DMS114 treated with DMSO at 0.1 percent for 48 hours (cell line): ENCODE measurements around the gene P3H2.

ENCODE experiments used
- DNase-seq: peaks from one replicate; lab custom pipeline; 2025; ENCODE audit not compliant: unreplicated experiment; lab: John Stamatoyannopoulos, UW

The P3H2 gene

DNA sequence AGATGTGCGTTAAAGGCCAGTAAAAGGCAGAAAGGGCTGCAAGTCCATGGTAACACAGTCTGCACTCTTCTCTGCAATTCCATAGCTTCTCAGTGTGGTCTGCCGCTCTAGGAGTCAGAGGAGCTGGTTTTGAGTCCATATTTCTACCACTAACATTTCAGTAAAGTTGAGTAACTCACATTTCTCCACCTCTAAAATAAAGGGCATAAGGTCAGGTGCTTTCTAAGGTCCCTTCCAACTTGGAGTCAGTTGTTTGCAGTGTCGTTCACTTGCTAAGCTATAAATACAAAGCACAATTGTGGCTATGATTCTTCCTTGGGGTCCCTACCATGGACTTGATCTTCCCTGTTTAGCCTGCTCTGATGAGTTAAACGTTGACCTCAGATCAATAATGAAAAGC lies 171.1 kb downstream of the P3H2 start:
- DNase-seq: no peak

DNA sequence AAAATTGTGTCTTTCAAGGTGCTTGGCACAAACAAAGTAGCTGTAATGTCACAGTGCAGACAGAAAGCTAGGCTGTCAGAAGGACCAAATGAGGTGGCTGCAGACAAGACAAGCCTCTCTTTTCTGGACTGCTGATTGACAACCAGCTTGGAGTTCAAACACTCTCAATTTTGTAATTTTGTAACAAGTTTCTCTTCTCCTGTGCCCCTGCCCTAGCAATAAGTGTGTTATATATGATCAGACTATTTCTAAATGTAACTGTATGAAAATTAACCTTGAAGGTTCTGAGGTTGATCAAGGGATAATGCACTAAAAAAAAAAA lies 172.0 kb downstream of the P3H2 start:
- no peak for DNase-seq

DNA sequence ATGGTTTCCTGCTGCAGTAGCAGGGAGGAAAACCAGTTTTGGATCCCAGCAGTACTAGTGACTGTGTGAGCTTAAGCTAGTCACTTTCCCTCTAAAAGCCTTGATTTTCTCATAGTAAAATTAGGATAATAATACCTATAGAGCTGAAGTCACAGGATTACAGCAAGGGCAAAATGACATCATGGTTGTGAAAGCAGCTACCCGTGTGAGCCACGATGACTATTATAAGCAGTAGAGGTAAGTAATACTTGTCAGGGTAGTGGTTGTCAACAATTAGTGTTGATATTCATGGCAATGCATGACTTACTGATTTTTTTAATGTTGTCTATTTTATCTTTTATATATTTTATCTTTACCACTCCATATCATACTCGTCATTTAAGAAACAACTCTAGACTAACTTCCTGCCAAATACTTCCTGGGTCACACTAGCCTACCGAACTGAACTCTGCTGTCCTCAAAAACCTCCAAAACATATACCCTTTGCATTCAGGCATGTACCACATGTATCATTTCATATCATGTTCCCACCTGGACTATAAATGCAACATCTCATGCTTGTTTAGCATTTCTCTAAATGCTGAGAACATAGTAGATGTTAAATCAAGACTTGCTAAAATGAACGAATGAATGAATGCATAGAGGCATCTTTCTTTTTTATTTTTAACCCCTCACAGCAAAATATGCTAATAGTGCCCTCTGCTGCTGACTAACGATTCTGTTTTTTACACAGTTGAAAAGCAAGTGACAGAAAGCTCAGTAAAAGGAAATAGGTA lies 172.6 kb downstream of the P3H2 start:
- no peak for DNase-seq

DNA sequence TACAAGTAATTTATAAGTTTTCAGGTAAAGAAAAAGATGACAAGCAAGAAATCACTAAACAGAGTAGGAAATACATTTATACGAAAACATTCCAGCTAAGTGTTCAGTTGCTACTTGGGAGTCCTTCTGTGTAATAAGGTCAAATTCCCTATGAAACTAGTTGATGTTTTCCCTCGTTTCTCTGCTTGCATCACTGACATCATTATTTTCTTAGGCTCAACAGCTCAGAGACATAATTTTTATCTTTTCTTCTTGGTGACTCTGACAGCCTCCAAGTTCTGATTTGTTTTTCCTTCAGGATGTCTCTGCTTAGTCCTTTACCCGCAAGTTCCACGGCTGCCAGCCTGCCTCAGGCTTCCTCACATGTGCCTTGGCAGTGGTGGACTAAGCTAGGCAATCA lies 173.6 kb downstream of the P3H2 start:
- no peak for DNase-seq

DNA sequence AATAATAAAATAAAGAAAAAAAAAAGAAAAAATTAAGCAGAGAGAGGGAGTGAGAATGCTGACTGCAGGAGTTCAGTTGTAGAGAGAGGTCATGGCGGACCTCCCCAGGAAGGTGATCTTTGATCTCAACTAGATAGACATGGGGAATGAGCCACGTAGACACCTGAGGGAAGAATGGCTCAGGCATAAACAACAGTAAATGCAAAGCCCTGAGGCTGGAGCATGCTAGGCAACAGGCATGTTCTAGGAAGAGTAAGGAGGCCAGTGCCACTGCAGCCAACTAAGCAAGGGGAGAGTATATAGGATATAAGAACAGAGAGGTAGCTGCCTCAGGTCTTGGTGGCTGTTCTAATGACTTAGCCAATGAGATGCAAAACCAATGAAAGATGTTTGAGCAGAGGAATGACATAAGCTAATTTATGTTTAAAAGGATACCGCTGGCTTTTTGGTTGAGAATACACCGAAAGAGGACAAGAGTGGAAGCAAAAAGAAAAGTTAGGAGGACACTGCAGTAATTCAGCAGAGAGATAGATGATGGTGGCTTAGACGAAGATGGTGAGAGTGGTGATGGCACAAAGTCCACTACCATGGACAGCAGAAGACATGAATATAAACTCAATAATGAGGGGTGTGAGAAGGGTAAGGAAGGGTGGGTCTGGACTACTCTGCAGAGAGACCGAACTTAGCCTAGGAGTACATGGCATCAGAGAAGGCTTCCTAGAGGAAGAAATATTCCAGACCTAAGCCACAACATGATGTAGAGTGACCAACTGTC lies 174.6 kb downstream of the P3H2 start:
- DNase-seq: no peak

DNA sequence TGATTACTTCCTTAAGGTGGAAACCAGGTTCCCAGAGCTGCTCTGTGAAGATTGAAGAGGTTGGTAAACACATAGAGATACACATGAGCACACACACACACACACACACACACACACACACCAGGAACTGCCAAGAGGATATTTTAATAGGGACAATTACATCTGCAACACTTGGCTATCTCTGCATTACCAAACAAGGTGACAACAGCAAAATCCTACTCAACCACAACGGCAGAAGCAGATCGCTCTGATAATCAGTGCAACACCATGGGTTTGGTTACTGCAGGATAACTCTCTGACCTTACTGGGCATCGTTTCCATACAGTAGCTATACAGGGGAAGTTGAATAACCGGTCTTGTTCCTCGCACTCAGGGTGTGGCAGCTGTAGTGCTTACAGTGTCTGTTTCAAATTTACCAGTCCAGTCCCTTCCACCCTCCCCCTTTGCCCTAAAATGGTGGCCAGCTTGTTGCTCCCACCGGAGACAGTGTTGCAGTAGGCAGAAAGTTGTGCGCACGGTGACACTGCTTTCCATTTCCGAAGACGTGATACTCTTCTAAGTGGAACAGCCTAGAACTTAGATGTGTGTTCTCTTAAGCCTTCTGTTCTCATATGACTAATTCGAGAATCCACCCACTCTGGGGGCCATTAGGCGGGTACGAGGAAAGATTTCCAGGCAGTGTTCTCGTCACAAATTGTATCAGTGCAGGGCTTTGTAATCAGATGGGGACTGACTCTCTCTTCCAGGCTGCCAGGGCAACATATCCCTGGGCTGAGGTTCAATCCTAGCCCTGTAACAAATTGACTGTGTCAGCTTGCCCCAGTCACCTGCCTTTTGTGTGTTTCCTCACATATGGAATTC lies 176.2 kb downstream of the P3H2 start:
- no peak for DNase-seq

DNA sequence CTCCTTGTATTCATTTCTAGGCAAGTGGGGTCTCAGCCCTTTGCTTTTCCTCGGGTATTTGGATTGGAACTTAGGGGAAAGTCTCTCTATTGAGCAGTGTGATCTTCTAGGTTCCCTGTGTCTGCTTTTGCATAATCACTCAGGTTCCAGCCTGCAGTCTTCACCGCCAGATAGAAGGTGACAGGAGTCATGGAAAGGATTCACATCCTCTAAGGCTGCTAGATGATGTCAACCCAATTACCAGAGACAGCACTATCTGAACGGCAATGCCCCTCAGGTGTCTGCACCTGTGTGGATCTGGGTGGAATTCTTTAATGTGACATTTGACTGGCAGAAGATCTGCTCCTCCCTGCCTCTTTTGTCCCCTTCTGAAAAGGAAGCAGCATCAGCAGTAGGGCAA lies 177.7 kb downstream of the P3H2 start:
- DNase-seq: no peak

DNA sequence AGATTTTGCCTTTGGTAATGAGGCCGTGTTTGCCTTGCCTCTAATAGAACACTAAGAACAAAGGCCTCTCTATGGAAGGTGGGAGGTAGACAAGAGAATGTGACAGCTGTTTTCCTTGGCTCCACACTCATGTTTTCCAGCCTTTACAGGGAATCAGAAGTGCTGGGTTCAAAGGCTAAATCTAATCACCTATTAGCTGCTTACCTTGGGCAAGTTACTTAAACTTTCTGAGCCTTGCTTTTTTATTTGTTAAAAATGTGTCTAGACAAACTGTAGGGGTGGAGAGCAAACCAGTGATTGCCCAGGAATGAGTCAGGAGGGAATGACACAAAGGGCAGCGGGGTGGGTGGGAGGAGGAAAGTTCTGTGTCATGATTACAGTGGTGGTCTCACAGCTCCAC lies 179.0 kb downstream of the P3H2 start:
- DNase-seq: no peak

DNA sequence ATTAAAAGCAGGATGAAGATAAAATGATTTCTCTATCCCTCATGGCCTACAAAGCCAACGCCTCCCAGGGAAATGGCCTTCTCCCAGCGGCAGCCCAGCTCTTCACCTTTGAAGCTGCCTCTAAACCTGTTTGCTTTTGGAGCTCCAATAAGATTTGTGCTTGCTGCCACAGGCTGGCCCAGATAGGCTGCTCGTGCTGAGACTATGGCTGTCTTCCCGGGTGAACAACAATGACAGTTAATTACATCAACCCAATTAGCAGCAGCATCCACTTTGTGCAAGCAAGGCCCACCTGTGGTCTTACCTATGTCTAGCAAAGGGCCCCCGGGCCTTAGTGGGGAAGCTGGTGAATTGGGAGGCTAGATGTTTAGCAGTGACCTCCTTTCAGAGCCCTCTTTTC lies 179.6 kb downstream of the P3H2 start:
- no peak for DNase-seq

DNA sequence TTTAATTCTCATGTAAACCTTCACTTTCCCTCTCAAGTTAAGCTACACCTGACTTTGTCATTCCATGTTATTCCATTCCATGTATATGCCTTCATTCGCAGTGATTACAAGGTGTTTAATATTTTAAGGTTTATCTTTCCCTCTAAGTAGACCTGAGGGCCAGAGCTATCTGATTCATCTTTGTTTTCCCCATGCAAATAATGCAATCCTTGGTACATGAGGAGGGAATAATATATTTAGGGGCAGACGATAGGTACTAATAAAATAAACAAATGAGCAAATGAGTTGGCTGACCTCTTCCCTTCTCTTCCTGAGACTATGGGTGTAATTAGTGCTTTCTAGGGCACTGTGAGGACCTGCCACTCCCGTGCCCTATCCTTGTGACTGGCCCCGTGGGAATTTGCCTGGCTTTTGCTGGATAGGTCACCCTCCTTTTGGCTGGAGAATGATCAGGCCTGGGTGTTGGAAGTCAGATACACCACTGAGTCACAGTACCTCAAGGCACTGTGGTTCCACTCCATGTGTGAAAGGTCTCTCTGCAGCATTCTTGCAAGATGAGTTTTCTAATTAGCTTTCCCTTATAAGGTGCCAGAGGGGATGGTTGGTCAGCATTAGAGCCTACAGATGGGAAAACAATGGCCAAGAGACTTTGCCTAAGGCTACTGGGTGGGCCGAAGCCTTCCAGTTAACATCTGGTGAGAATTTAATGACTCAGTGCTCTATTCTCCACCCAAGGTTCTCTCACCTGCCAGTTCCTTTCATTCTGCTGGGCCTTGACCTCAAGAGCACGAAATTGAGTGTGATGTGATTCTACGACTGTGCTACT lies 183.2 kb downstream of the P3H2 start:
- no peak for DNase-seq

DNA sequence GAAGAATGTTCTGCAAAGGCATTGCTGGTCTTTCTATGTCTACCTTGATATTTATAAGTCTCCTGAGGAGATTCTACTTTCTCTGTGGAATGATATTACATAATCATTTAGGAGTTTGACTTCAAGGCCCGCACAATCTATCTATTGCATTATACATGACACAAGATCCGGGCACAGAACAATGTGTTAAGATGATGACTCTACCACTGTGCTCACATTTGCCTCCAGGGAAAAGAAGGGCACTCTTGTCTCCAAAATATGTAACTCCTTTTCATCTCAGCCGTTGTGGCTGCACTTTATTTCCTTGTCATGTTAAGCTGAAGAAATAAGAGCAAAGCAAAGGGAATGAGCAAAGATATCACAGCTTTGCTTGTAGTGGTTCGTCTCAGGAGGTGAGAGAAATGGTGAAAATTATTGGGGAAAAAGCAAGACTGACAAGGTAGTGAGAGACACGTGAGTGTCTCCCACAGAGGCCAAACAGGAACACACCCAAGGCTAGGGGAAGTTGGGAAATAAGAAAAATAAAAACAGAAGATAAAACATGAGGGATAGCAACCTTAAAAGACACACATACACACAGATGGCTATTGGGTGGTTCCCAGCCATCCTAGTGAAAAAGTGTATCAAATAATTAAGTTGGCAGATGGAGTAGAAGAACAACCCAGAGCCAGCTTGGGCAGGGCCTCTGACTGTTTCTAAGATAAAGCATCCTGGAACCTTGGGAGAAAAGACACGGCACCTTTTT lies 184.3 kb downstream of the P3H2 start:
- no peak for DNase-seq

DNA sequence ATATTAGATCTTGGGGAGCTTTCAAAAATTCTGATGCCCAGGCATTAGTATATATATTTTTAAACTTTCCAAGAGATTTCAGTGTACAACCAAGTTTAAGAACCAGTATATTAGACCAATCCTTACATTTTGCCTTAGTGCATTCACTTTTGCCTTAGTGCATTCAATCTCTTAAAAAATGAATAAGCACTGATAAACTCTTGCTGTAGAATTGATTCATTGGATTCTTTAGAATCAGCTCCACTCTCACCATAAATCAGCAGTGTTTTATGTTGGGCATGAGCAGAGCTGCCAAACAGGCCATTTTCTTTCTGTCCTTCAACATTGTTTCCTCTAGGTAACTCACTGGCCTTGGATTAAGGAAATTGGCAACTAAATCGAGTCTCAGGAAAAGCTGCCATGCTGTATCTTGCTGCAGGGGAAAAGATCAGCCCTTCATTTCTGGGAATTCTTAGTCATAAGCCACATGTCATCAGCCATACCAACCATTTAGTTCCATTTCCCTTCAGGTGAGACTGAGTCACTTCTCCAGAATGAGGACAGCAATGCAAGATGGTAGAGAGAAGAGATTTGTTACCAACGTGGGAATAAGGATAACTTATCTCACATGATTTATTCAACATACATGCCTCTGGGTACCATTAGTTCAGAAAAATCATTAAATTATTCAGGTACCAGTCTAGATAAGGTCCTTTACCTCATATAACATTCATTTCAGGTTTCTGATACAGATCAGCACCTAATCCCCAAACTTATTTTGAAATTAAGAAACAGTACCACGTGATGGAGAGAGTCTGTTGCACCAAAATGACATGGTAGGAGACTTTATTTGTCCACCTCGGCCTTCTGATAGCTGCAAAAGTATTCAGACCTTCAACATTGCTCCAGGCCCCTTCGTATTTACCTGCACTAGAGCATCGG lies 192.5 kb downstream of the P3H2 start:
- DNase-seq: no peak

DNA sequence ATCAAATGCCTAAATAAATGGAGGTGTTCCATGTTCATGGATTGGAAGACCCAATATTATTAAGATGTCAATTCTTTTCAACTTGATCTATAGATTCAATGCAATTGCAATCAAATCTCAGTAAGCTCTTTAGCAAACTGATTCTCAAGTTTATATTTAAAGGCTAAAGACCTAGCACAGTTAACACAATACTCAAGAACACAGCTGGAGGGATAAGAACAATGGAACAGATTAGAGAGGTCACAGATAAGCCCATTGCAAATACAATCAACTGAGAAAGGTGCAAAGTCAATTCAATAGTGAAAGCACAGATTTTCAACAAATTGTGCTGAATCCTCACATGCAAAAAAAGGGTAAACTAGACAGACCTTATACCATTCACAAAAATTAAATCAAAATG lies 198.9 kb downstream of the P3H2 start:
- DNase-seq: no peak

DNA sequence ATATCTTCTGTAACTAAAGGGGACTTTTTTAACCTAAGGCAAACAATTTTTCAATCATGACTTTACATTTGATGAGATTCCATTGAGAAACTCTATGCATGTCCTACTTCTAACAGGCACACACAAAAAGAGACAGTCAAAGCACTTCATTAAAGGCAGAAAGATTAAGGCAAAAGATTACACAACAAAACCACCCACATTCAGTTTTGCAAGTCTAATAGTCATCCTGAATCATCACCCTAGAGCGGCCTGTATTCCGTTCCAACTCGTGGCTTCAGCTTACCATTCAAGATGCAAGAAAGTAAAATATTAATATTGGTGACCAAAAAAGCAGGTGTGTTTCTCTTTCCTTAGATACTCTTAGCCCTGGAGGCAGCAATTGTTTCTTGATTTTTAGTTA lies 205.9 kb downstream of the P3H2 start:
- no peak for DNase-seq

DNA sequence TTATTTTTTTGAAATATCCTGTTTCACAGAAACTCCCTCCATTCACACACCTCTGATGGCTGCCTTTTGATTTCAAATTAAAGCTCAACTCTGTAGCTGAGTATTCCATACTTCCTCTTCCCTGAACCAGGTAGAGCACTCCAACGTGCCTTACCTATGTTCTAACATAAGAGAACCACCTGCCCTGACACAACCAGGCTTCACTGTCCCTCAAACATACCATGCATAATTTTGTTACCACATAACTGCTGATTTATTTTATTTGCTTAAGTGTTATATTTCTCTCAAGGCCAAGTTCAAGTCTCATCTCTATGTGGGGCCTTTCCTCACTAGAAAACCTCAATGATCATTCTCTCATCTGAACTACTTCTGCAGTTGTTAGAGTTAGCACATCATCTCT lies 209.7 kb downstream of the P3H2 start:
- no peak for DNase-seq

DNA sequence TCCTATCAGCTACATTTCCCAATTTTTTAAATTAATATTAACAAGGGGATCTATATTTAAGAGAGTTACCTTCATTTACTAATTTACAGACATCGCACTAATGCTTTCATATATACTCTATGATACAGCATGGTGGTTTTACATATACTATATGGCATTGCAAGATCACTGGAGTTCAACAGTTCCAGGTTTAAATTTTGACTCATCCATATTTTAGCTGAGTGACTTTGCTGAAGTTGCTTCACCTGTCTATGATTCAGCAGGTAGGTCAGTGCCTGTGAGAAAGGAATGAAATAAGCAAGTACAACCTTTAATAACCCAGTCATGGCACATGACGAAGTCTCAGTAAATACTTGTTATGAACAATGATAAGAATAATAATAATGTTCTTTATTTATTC lies 211.1 kb downstream of the P3H2 start:
- DNase-seq: no peak

DNA sequence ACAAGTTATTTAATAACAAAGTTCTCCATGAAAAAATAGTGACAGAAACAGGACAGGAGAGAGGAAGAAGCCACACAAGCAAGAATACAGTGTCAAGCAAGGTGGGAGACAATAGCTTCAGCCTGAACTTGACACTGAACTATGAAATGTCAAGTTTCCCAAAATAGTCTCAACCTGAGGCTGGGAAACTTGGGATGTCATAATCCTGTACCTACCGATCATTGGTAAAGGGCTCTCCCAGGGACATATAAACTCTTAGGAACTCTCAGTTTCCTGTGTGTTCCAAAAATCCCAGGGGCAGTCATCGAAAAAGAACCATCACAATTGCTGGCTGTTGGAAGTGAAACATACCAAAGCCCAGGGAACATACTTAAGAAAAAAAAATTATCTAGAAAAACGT lies 211.6 kb downstream of the P3H2 start:
- DNase-seq: no peak

DNA sequence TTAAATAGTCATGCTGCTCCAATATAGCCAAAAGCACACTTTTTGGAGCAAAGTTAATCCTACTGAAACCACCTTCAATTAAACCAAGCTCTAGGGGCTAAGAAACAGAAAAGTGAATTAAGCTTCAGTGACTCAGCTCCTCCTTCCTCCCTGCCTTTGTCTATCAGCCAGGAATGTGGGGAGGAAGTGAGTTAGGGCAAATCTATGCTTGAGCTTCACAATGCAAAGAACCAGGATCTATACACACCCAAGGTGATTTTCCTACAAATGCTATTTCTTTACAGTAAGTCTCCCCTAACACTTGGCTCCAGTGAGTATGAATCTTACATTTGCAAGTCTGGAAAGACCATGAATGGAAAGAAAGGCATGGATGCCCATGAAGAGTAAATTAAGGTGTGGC lies 212.1 kb downstream of the P3H2 start:
- DNase-seq: no peak

DNA sequence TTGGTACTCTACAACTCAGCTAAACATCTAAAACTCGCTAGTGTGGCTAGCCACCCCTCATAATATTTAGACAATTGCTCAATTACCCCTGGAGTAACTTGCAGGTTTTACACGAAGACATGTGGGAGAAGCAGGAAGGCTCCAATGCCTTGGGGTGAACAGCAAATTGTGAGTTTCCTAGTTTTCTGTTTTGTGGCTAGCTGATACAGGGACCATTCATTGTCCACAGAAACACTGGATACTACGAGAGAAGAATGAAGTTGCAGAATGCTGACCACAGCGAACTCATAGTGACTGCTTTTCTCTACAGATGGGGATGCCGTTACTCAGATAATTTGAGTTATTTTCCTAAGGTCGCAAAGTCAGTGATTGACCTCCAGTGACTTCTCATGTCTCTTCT lies 212.9 kb downstream of the P3H2 start:
- DNase-seq: no peak
